Kidney (tissue), 14 donors: ENCODE data around the gene TLCD2. TPM values are rescaled to one million over a fixed set of nuclear protein-coding genes. Genes with fewer than 3 reads are reported as not detected.

Experiments
- DNase-seq, 5 donors: peaks; one replicate each; pipeline ENCODE4 v3.0.0-alpha.2; 2013 to 2020
- FAIRE-seq: peaks from 2 replicates; lab custom pipeline; 2012; peaks lifted over from hg19 to GRCh38; lab: Jason Lieb, UNC
- H3K27ac ChIP-seq, 2 donors: one replicate each; pipeline ENCODE4 v1.7.0; 2013; ENCODE audit warnings: low read depth in 2 of 2, low read length in 2 of 2, inconsistent platforms in 1 of 2
- H3K27me3 ChIP-seq: one replicate; pipeline ENCODE4 v1.7.1; 2013; ENCODE audit warnings: low read length, inconsistent platforms; ENCODE audit not compliant: control insufficient read depth, insufficient read depth
- H3K36me3 ChIP-seq, 3 donors: one replicate each; pipeline versions ENCODE4 v1.7.0 to v1.7.1; 2013; ENCODE audit warnings: low read length in 3 of 3, control low read depth in 1 of 3, inconsistent platforms in 1 of 3; ENCODE audit not compliant: insufficient read depth in 3 of 3, control insufficient read depth in 2 of 3
- H3K4me1 ChIP-seq, 3 donors: one replicate each; pipeline versions ENCODE4 v1.7.0 to v1.7.1; 2013; ENCODE audit warnings: low read length in 3 of 3, inconsistent platforms in 1 of 3, low read depth in 1 of 3; ENCODE audit not compliant: control insufficient read depth in 2 of 3, insufficient read depth in 2 of 3
- H3K4me3 ChIP-seq, 3 donors: one replicate each; pipeline versions ENCODE4 v1.7.0 to v1.8.1; 2013; ENCODE audit warnings: low read length in 3 of 3, control low read depth in 1 of 3, inconsistent platforms in 1 of 3
- H3K9ac ChIP-seq, 3 donors: one replicate each; pipeline versions ENCODE4 v1.7.0 to v1.7.1; 2013; ENCODE audit warnings: low read length in 3 of 3, control low read depth in 1 of 3, inconsistent platforms in 1 of 3
- H3K9me3 ChIP-seq, 3 donors: one replicate each; pipeline versions ENCODE4 v1.7.0 to v1.7.1; 2013; ENCODE audit warnings: low read length in 3 of 3, control low read depth in 1 of 3, inconsistent platforms in 1 of 3; ENCODE audit not compliant: control insufficient read depth in 2 of 3, insufficient read depth in 1 of 3
- CTCF ChIP-seq: IDR thresholded peaks from 3 replicates; pipeline ENCODE4 v1.5.1; 2012; ENCODE audit warnings: mild to moderate bottlenecking, moderate library complexity, borderline replicate concordance; ENCODE audit not compliant: insufficient read depth; ENCODE audit errors: extremely low read depth
- intact Hi-C: fragments of 100-400 bp; cut with DNase I; formaldehyde crosslinking; loops from one replicate; pipeline ENCODE4 v1.11.1; 2022
- polyA plus RNA-seq: library from polyadenylated mRNA; stranded (reverse); fragments of 350-450 nt; fragmentation: Illumina TruSeq; extraction: RNeasy Lipid Tissue Mini Kit (QIAGEN cat#74804); gene quantifications from one replicate; pipeline ENCODE4 v1.2.3, GENCODE V29; 2014; ENCODE audit warnings: low read depth, low replicate concordance; ENCODE audit not compliant: insufficient read depth
- total RNA-seq: library from RNA; stranded (reverse); fragmentation: NEBNext Ultra II Directional; extraction: Animal tissue kit (Norgen Biotek cat#: 25700); gene quantifications from one replicate; pipeline ENCODE4 v1.2.1, GENCODE V29; 2021
- donor health status: control.
- donor health status: control.
- donor health status: control.
- donor health status: control.
- donor health status: control.
- donor health status: DM: yes; HTN: yes; CAD: no.
- donor health status: Normal renal cell carcinoma (clear cell type).

The TLCD2 gene
- total and polyA plus RNA-seq, 2 donors from 2014 or later = 1.3 to 6.2 TPM

- Histone ChIP-seq H3K4me1 (peaks cover 3 to 32% (median 6%) of the 10 kb centered on the region in 3 donors), H3K27me3 (no peaks in the 10 kb centered on the region), H3K9me3 (no peaks in the 10 kb centered on the region), H3K27ac (no peak overlapping the region), H3K4me3 (no peak overlapping the region), H3K9ac (no peak overlapping the region), H3K36me3 (peaks cover 0 to 3% (median 3%) of the 10 kb centered on the region in 3 donors)
- intact Hi-C loops = no loop called here
- DNase-seq (no peak), FAIRE-seq (no peak)
- TF ChIP-seq CTCF = no peak
Observed at GRCh38 chr17:1733759-1734158, 23.6 kb upstream of the TLCD2 start.

GRCh38 chr17:1732833-1733321, 22.7 kb upstream of the TLCD2 start:
- no peak overlapping the region for H3K4me3 ChIP-seq
- no peak overlapping the region for H3K27ac ChIP-seq
- intact Hi-C loops = no loop called here
- TF ChIP-seq CTCF = no peak
- peaks cover 0 to 3% (median 3%) of the 10 kb centered on the region in 3 donors for H3K36me3 ChIP-seq
- H3K4me1 ChIP-seq = peaks cover 3 to 34% (median 6%) of the 10 kb centered on the region in 3 donors
- H3K27me3 ChIP-seq = no peaks in the 10 kb centered on the region
- no peaks in the 10 kb centered on the region for H3K9me3 ChIP-seq
- no peak overlapping the region for H3K9ac ChIP-seq
- DNase-seq (no peak), FAIRE-seq (no peak)

GRCh38 chr17:1732241-1732832, 22.2 kb upstream of the TLCD2 start:
- DNase-seq (no peak), FAIRE-seq (no peak)
- H3K27ac ChIP-seq = no peak overlapping the region
- intact Hi-C loops = no loop called here
- H3K9me3 ChIP-seq = no peaks in the 10 kb centered on the region
- H3K36me3 ChIP-seq = peaks cover 0 to 3% (median 3%) of the 10 kb centered on the region in 3 donors
- TF ChIP-seq CTCF = no peak
- no peak overlapping the region for H3K9ac ChIP-seq
- H3K4me1 ChIP-seq = peaks cover 3 to 32% (median 6%) of the 10 kb centered on the region in 3 donors
- H3K27me3 ChIP-seq = no peaks in the 10 kb centered on the region
- no peak overlapping the region for H3K4me3 ChIP-seq
